Ishikawa (cell line): ENCODE results near the gene AGFG2.

Experiments used
- CEBPB ChIP-seq: IDR thresholded peaks from 2 replicates; pipeline ENCODE4 v1.6.1; 2012
- CREB1 ChIP-seq: IDR thresholded peaks from 2 replicates; pipeline ENCODE4 v1.6.1; 2012; ENCODE audit warnings: low read depth
- EGR1 ChIP-seq: IDR thresholded peaks from 2 replicates; pipeline ENCODE4 v1.6.1; 2012
- EP300 ChIP-seq: IDR thresholded peaks from 2 replicates; pipeline ENCODE4 v1.6.1; 2012; ENCODE audit warnings: borderline replicate concordance
- FOXM1 ChIP-seq: IDR thresholded peaks from 2 replicates; pipeline ENCODE4 v1.6.1; 2012; ENCODE audit warnings: low read depth, borderline replicate concordance
- MAX ChIP-seq: IDR thresholded peaks from 2 replicates; pipeline ENCODE4 v1.6.1; 2012
- NFIC ChIP-seq: IDR thresholded peaks from 2 replicates; pipeline ENCODE4 v1.6.1; 2012
- RAD21 ChIP-seq: IDR thresholded peaks from 2 replicates; pipeline ENCODE4 v1.6.1; 2012; ENCODE audit warnings: low read depth
- TAF1 ChIP-seq: IDR thresholded peaks from 2 replicates; pipeline ENCODE4 v1.6.1; 2012; ENCODE audit warnings: low read depth, mild to moderate bottlenecking
- TCF12 ChIP-seq: IDR thresholded peaks from 2 replicates; pipeline ENCODE4 v1.6.1; 2012; ENCODE audit warnings: low read depth
- TEAD4 ChIP-seq: IDR thresholded peaks from 2 replicates; pipeline ENCODE4 v1.6.1; 2012
- YY1 ChIP-seq: IDR thresholded peaks from 2 replicates; pipeline ENCODE4 v1.6.1; 2012; ENCODE audit warnings: low read depth
- ZBTB7A ChIP-seq: IDR thresholded peaks from 2 replicates; pipeline ENCODE4 v1.6.1; 2012; ENCODE audit warnings: low read depth

- TF ChIP-seq EGR1 (no peak), ZBTB7A (no peak), MAX (no peak), TEAD4 (0 out of 2 replicates have a peak, but pooled peaks have one; percentile 18), NFIC (peak; percentile 54; the same call in 1 of the 2 replicates), RAD21 (no peak), FOXM1 (no peak), TAF1 (no peak), EP300 (no peak), TCF12 (no peak), YY1 (no peak), CEBPB (no peak), CREB1 (no peak)
Measured at GRCh38 chr7:100509231-100509630, 29.8 kb upstream of the AGFG2 start.
